Stimulated activated naive B cell treated with anti-CD40 and anti-IgM and Interleukin-4, amounts not matched to agents 10 μg/mL and 1 μg/mL and 100 μg/mL, for 72 hours (primary cell): ENCODE results near the gene TRABD2B.

Source experiments
- ATAC-seq, 2 donors: fragments of 150-1000 bp; cut with Tn5 transposase; replicated peaks; 2 replicates each; pipeline ENCODE4 v1.10.0; 2021; ENCODE audit warnings: moderate library complexity in 1 of 2
- DNase-seq: peaks from one replicate; pipeline ENCODE4 v3.0.0; 2021
- H3K27ac Mint-ChIP-seq: one replicate; pipeline ENCODE4 v1.8.0; 2022; ENCODE audit warnings: mild to moderate bottlenecking, mixed read lengths
- H3K27me3 Mint-ChIP-seq, 2 donors: one replicate each; pipeline ENCODE4 v1.8.0; 2022; ENCODE audit warnings: mixed read lengths in 2 of 2
- H3K36me3 Mint-ChIP-seq, 2 donors: one replicate each; pipeline ENCODE4 v1.8.0; 2022; ENCODE audit warnings: mixed read lengths in 2 of 2, mild to moderate bottlenecking in 1 of 2
- H3K4me1 Mint-ChIP-seq, 2 donors: one replicate each; pipeline ENCODE4 v1.8.0; 2022; ENCODE audit warnings: mixed read lengths in 2 of 2, mild to moderate bottlenecking in 1 of 2
- H3K4me3 Mint-ChIP-seq, 2 donors: one replicate each; pipeline ENCODE4 v1.8.0; 2022; ENCODE audit warnings: mild to moderate bottlenecking in 2 of 2, mixed read lengths in 2 of 2, moderate library complexity in 1 of 2
- H3K9me3 Mint-ChIP-seq, 2 donors: one replicate each; pipeline ENCODE4 v1.8.0; 2022; ENCODE audit warnings: mixed read lengths in 2 of 2, mild to moderate bottlenecking in 1 of 2

Gene TRABD2B

GRCh38 chr1:47997289-47998200 is at the start of gene TRABD2B:
TRABD2B (minus strand) TSS chr1:47997385.
- Mint-ChIP-seq H3K4me3 (peak within 1 kb of the TSS; percentile 71 to 80), H3K9me3 (no peaks in the 10 kb centered on the region), H3K27ac (no peak within 1 kb of the TSS), H3K36me3 (peaks cover 0 to 1% of the 10 kb centered on the region in 2 donors), H3K4me1 (peaks cover 6 to 13% of the 10 kb centered on the region in 2 donors), H3K27me3 (peaks cover 58 to 73% of the 10 kb centered on the region in 2 donors)
- DNase-seq (peak; percentile 56), ATAC-seq (peak; percentile 80 to 84)

- peaks cover 4 to 6% of the 10 kb centered on the region in 2 donors for H3K4me1 Mint-ChIP-seq
- ATAC-seq (no peak), DNase-seq (no peak)
- no peaks in the 10 kb centered on the region for H3K9me3 Mint-ChIP-seq
- no peaks in the 10 kb centered on the region for H3K36me3 Mint-ChIP-seq
- no peak overlapping the region for H3K27ac Mint-ChIP-seq
- H3K27me3 Mint-ChIP-seq = peaks cover 12 to 18% of the 10 kb centered on the region in 2 donors
- no peak overlapping the region for H3K4me3 Mint-ChIP-seq
Observed at GRCh38 chr1:48044311-48044710, 47.1 kb upstream of the TRABD2B start.

GRCh38 chr1:48043622-48044021 is 46.4 kb upstream of the TRABD2B start:
- DNase-seq = no peak
- Mint-ChIP-seq H3K27ac (no peak overlapping the region), H3K4me3 (no peak overlapping the region), H3K9me3 (no peaks in the 10 kb centered on the region), H3K36me3 (no peaks in the 10 kb centered on the region), H3K4me1 (peaks cover 4 to 7% of the 10 kb centered on the region in 2 donors), H3K27me3 (peaks cover 12 to 18% of the 10 kb centered on the region in 2 donors)
- ATAC-seq = no peak

- no peak overlapping the region for H3K27ac Mint-ChIP-seq
Observed at GRCh38 chr1:48040154-48040553, 43.0 kb upstream of the TRABD2B start.

GRCh38 chr1:48039088-48040054 is 42.2 kb upstream of the TRABD2B start:
- H3K4me3 Mint-ChIP-seq = no peak overlapping the region
- H3K27ac Mint-ChIP-seq = no peak overlapping the region
- no peaks in the 10 kb centered on the region for H3K9me3 Mint-ChIP-seq
- peak; percentile 60 to 86 for ATAC-seq
- no peaks in the 10 kb centered on the region for H3K36me3 Mint-ChIP-seq
- DNase-seq = no peak
- peaks cover 4 to 7% of the 10 kb centered on the region in 2 donors for H3K4me1 Mint-ChIP-seq
- peaks cover 22 to 28% of the 10 kb centered on the region in 2 donors for H3K27me3 Mint-ChIP-seq

More at GRCh38 chr1:48040154-48040553, 43.0 kb upstream of the TRABD2B start:
- Mint-ChIP-seq H3K4me3 (no peak overlapping the region), H3K27me3 (peaks cover 22 to 28% of the 10 kb centered on the region in 2 donors), H3K9me3 (no peaks in the 10 kb centered on the region), H3K36me3 (no peaks in the 10 kb centered on the region), H3K4me1 (peaks cover 4 to 7% of the 10 kb centered on the region in 2 donors)
- DNase-seq (no peak), ATAC-seq (no peak)

- H3K27ac Mint-ChIP-seq = no peak overlapping the region
- no peak overlapping the region for H3K4me3 Mint-ChIP-seq
- H3K9me3 Mint-ChIP-seq = no peaks in the 10 kb centered on the region
- peaks cover 4 to 7% of the 10 kb centered on the region in 2 donors for H3K4me1 Mint-ChIP-seq
- no peaks in the 10 kb centered on the region for H3K36me3 Mint-ChIP-seq
- peaks cover 22 to 28% of the 10 kb centered on the region in 2 donors for H3K27me3 Mint-ChIP-seq
- no peak for DNase-seq
- ATAC-seq = no peak
Observed at GRCh38 chr1:48038270-48038767, 41.1 kb upstream of the TRABD2B start.

GRCh38 chr1:48036710-48037355 is 39.6 kb upstream of the TRABD2B start:
- Mint-ChIP-seq H3K4me1 (peaks cover 4 to 7% of the 10 kb centered on the region in 2 donors), H3K27me3 (peaks cover 22 to 28% of the 10 kb centered on the region in 2 donors), H3K4me3 (no peak overlapping the region), H3K9me3 (no peaks in the 10 kb centered on the region), H3K27ac (no peak overlapping the region), H3K36me3 (no peaks in the 10 kb centered on the region)
- DNase-seq (no peak), ATAC-seq (no peak)

- peaks cover 4 to 7% of the 10 kb centered on the region in 2 donors for H3K4me1 Mint-ChIP-seq
- no peak for DNase-seq
- H3K27me3 Mint-ChIP-seq = peaks cover 22 to 28% of the 10 kb centered on the region in 2 donors
- H3K9me3 Mint-ChIP-seq = no peaks in the 10 kb centered on the region
- H3K27ac Mint-ChIP-seq = no peak overlapping the region
- no peaks in the 10 kb centered on the region for H3K36me3 Mint-ChIP-seq
- no peak for ATAC-seq
- no peak overlapping the region for H3K4me3 Mint-ChIP-seq
Observed at GRCh38 chr1:48035371-48036141, 38.4 kb upstream of the TRABD2B start.

- H3K36me3 Mint-ChIP-seq = no peaks in the 10 kb centered on the region
- no peaks in the 10 kb centered on the region for H3K4me1 Mint-ChIP-seq
- no peaks in the 10 kb centered on the region for H3K9me3 Mint-ChIP-seq
- H3K27me3 Mint-ChIP-seq = peaks cover 16 to 33% of the 10 kb centered on the region in 2 donors
- H3K4me3 Mint-ChIP-seq = no peak overlapping the region
- ATAC-seq (no peak), DNase-seq (no peak)
- H3K27ac Mint-ChIP-seq = no peak overlapping the region
Observed at GRCh38 chr1:48033495-48034045, 36.4 kb upstream of the TRABD2B start.

GRCh38 chr1:48031676-48032075 is 34.5 kb upstream of the TRABD2B start:
- H3K4me3 Mint-ChIP-seq = no peak overlapping the region
- H3K27me3 Mint-ChIP-seq = peaks cover 15 to 28% of the 10 kb centered on the region in 2 donors
- H3K36me3 Mint-ChIP-seq = no peaks in the 10 kb centered on the region
- no peaks in the 10 kb centered on the region for H3K4me1 Mint-ChIP-seq
- no peak overlapping the region for H3K27ac Mint-ChIP-seq
- no peaks in the 10 kb centered on the region for H3K9me3 Mint-ChIP-seq
- ATAC-seq = no peak
- DNase-seq = no peak

GRCh38 chr1:48030696-48031365 is 33.6 kb upstream of the TRABD2B start:
- Mint-ChIP-seq H3K9me3 (no peaks in the 10 kb centered on the region), H3K4me3 (no peak overlapping the region), H3K27ac (no peak overlapping the region), H3K36me3 (no peaks in the 10 kb centered on the region), H3K4me1 (no peaks in the 10 kb centered on the region), H3K27me3 (peaks cover 8 to 21% of the 10 kb centered on the region in 2 donors)
- no peak for DNase-seq
- ATAC-seq = no peak

- H3K9me3 Mint-ChIP-seq = no peaks in the 10 kb centered on the region
- no peaks in the 10 kb centered on the region for H3K36me3 Mint-ChIP-seq
- ATAC-seq = no peak
- H3K27me3 Mint-ChIP-seq = peaks cover 8 to 18% of the 10 kb centered on the region in 2 donors
- H3K4me1 Mint-ChIP-seq = no peaks in the 10 kb centered on the region
- no peak overlapping the region for H3K27ac Mint-ChIP-seq
- H3K4me3 Mint-ChIP-seq = no peak overlapping the region
- no peak for DNase-seq
Observed at GRCh38 chr1:48030211-48030610, 33.0 kb upstream of the TRABD2B start.
